Prostate gland (tissue), 2 donors: ENCODE measurements around the gene FAM43B. TPM values are rescaled to one million over a fixed set of nuclear protein-coding genes. Genes with fewer than 3 reads are reported as not detected.
A peak's percentile ranks its signal among the peaks of the same experiment; 100 is the strongest.
"Not testable (repeated sequence)": the region's sequence is repeated elsewhere in the genome, so short reads cannot be mapped to it uniquely, and the experiment has no call there.

Source experiments
- DNase-seq: peaks from one replicate; pipeline ENCODE4 v3.0.0-alpha.2; 2019; ENCODE audit warnings: low spot score
- H3K27ac ChIP-seq, 2 donors: fragments of 200-600 bp; sonication (generic); 2 replicates each; pipeline ENCODE4 v1.5.1; 2017 to 2019
- H3K27me3 ChIP-seq: fragments of 200-600 bp; sonication (generic); replicated peaks from 2 replicates; pipeline ENCODE4 v1.5.1; 2019; ENCODE audit not compliant: insufficient read depth
- H3K36me3 ChIP-seq, 2 donors: fragments of 200-600 bp; sonication (generic); 1 replicate in 1 of 2; 2 replicates in 1 of 2; pipeline versions ENCODE4 v1.5.1 to v1.8.1; 2017 to 2019
- H3K4me1 ChIP-seq: fragments of 200-600 bp; sonication (generic); replicated peaks from 2 replicates; pipeline ENCODE4 v1.5.1; 2019
- H3K4me3 ChIP-seq, 2 donors: fragments of 200-600 bp; sonication (generic); 2 replicates each; pipeline ENCODE4 v1.5.1; 2017 to 2019
- H3K9me3 ChIP-seq: fragments of 200-600 bp; sonication (generic); 2 replicates; pipeline ENCODE4 v1.5.1; 2017
- POLR2A ChIP-seq: fragments of 450-650 bp; IDR thresholded peaks from one replicate; pipeline ENCODE4 v1.6.1; 2016; ENCODE audit warnings: antibody characterized with exemption, mild to moderate bottlenecking
- POLR2AphosphoS5 ChIP-seq: sonication (generic); formaldehyde crosslinking; IDR thresholded peaks from one replicate; pipeline ENCODE4 v1.6.1; 2017; ENCODE audit warnings: antibody characterized with exemption
- WGBS: methylation state at CpG from one replicate; pipeline ENCODE4 v1.1.5; 2018; 5-methylcytosine and 5-hydroxymethylcytosine counted together
- intact Hi-C: fragments of 100-400 bp; cut with DNase I; formaldehyde crosslinking; loops from one replicate; pipeline ENCODE4 v1.14.2; 2022
- total RNA-seq, 2 donors: library from RNA; depleted of rRNA; stranded (reverse); fragments of >200 nt; gene quantifications; one replicate each; pipeline ENCODE4 v1.1.0, GENCODE V29; 2016
- TF ChIP-seq, protein P1 (sequence below), 4 experiments: fragments of 200-600 bp in 2 of 4; fragments of 450-650 bp in 2 of 4; sonication (generic) in 2 of 4; IDR thresholded peaks; 1 replicate in 3 of 4; 2 replicates in 1 of 4; pipeline ENCODE4 v1.5.1; 2016 to 2019; ENCODE audit warnings: antibody characterized with exemption in 4 of 4, mild to moderate bottlenecking in 2 of 4, moderate library complexity in 2 of 4

FAM43B gene
- total RNA-seq, 2 donors from 2014 or later: 0.68 to 0.85 TPM

DNA sequence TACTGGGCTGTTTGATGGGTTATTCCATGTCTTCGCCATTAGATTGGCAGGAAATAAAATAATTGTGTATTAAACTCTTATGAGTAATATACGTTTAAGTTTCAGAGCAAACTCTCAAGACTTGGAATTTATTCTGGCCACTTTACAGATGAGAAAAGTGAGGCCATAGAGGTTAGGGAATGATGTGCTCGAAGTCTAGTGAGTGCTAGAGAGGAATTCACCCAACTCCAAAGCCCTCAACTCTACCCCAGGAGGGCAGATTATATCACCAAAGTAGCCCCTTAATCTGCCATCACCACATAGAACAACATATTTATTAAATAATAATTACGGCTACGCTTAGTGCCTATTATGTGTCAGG lies 44.0 kb upstream of the FAM43B start:
- no peak for DNase-seq
- H3K36me3 ChIP-seq: no peaks in the 10 kb centered on the region
- WGBS: 62% methylated on average over 5 of the region's 5 CpGs
- TF ChIP-seq, protein P1, sequence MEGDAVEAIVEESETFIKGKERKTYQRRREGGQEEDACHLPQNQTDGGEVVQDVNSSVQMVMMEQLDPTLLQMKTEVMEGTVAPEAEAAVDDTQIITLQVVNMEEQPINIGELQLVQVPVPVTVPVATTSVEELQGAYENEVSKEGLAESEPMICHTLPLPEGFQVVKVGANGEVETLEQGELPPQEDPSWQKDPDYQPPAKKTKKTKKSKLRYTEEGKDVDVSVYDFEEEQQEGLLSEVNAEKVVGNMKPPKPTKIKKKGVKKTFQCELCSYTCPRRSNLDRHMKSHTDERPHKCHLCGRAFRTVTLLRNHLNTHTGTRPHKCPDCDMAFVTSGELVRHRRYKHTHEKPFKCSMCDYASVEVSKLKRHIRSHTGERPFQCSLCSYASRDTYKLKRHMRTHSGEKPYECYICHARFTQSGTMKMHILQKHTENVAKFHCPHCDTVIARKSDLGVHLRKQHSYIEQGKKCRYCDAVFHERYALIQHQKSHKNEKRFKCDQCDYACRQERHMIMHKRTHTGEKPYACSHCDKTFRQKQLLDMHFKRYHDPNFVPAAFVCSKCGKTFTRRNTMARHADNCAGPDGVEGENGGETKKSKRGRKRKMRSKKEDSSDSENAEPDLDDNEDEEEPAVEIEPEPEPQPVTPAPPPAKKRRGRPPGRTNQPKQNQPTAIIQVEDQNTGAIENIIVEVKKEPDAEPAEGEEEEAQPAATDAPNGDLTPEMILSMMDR (IDR thresholded peaks at IDR 0.05): no peak
- no peak for TF ChIP-seq POLR2AphosphoS5
- TF ChIP-seq POLR2A: no peak
- H3K4me3 ChIP-seq: peak overlapping the region; percentile 70 to 80
- H3K4me1 ChIP-seq: peaks cover 7% of the 10 kb centered on the region
- H3K9me3 ChIP-seq: no peaks in the 10 kb centered on the region
- H3K27ac ChIP-seq: peak overlapping the region; percentile 74 to 76
- intact Hi-C loops: no loop called here
- no peaks in the 10 kb centered on the region for H3K27me3 ChIP-seq

DNA sequence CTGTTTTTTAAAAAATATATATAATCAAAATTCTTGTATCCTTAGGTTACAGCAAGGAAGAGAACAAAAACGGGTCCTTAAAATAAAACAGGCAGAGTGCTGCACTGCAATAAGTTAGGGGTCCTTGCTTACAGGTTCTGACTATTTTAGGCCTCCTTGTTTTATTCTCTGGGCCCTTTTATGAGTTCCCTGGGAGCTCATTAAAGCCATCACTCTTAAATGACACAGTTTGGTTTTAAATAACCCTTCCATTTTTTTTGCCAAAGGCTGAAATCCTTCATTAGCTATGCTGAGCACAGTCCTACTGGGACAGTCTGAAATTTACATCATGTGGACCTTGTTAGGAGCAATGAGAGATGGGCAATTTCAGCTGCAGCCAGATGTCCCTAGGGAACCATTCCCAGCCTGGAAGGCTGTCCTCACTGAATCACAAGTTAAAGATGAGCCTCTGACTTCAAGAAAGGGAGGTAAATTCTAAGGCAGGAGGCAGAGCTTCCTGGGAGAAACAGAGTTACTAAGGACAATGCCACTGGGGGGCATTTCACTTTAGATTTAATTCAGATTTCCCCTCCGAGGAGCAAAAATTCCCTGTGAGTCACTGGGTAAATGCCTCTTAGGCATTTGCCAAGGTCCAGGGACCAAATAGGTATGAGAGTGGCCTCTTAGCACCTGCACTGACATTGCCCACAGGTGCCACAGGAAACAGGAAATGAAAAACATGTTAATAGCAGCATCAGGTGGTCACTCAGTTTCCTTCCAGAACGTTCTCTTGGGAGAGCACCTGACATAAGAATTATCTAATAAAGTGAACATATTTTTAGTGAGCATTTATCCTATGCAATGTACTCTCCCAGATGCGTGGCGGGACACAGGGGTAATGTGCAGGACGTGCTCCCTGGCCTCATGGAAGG lies 40.6 kb upstream of the FAM43B start:
- no peak overlapping the region for H3K4me3 ChIP-seq
- no peaks in the 10 kb centered on the region for H3K9me3 ChIP-seq
- peaks cover 6% of the 10 kb centered on the region for H3K4me1 ChIP-seq
- TF ChIP-seq, protein P1 (IDR thresholded peaks at IDR 0.05): no peak
- no peak for TF ChIP-seq POLR2A
- TF ChIP-seq POLR2AphosphoS5: no peak
- no peaks in the 10 kb centered on the region for H3K27me3 ChIP-seq
- intact Hi-C loops: no loop called here
- no peak for DNase-seq
- WGBS: 60% methylated on average over 6 of the region's 6 CpGs
- no peak overlapping the region for H3K27ac ChIP-seq
- no peaks in the 10 kb centered on the region for H3K36me3 ChIP-seq

DNA sequence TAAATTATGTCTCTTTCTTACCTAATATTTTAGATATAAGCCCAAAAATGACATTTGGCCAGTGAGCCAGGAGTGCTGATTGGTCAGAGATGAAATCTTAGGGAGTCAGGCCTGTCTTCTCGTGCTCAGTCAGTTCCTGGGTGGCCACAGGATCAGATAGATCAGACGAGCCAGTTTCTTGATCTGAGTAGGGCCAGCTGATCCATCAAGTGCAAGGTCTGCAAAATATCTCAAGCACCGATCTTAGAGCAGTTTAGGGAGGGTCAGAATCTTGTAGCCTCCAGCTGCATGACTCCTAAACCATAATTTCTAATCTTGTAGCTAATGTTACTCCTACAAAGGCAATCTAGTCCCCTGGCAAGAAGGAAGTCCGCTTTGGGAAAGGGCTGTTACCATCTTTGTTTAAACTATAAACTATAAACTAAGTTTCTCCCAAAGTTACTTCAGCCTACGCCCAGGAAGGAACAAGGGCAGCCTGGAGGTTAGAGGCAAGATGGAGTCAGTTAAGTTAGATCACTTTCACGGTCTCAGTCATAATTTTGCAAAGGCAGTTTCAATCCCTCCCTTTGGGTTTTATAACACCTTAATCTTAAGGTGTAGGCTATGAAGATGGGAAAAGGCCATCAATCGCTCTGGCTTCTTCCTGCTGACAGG lies 32.6 kb upstream of the FAM43B start:
- DNase-seq, H3K27ac ChIP-seq, H3K9me3 ChIP-seq, H3K4me1 ChIP-seq, H3K27me3 ChIP-seq, intact Hi-C loops, H3K36me3 ChIP-seq, H3K4me3 ChIP-seq: not testable (repeated sequence)
- WGBS: 44% methylated on average over 7 of the region's 7 CpGs

DNA sequence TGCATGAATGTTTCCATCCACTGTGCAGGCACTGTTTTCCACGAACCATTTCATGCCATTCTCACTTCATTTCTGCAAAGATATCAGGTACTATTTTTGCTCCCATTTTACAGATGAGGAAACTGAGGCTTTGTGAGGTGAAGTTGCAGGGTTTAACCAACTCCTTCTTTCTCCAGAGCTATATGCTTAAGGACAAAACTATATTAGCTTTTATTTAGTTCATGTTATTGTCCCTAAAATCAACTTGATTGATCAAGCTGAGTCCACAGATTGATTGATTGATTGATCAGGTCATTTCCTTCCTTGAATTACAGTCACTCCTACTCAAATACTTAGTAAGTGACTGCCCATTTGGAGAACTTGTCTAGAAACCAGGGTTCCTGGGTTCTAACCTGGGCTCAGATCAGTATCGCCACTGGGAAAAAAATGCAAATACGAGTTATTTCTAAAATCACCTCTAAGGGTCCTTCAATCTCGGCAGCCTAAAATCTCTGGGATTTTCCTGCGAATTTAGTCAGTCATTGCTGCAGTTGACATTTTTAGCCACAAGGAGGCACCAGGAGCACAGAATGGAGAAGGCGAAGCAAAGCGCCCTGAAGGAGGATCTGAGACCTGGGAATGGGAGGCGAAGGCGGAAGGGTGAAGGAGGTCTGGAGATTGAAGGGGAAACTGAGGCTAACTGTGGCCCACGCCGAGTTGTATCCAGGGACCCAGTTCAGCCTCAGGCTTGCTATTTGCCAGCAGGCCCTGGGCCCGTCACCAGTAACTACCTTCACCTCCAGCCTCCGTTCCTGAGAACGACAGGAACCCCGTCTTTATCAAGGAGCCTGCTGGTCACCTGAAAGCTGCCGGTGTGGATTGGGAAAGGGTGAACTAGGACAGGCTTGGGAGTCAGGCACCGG lies 30.2 kb upstream of the FAM43B start:
- DNase-seq: peak; percentile 71

More for the DNA sequence above, 30.2 kb upstream of the FAM43B start:
- H3K9me3 ChIP-seq: no peaks in the 10 kb centered on the region
- peak; percentile 24 for TF ChIP-seq POLR2AphosphoS5
- TF ChIP-seq, protein P1 (IDR thresholded peaks at IDR 0.05): peak; percentile 63 to 89 (median 83)
- no peak for TF ChIP-seq POLR2A
- H3K4me1 ChIP-seq: no peaks in the 10 kb centered on the region
- no peaks in the 10 kb centered on the region for H3K36me3 ChIP-seq
- H3K4me3 ChIP-seq: no peak overlapping the region
- intact Hi-C loops: loop anchor here (2.0 kb wide), 1 partner anchor 113 kb away; no protein-coding TSS in a partner anchor
- WGBS: 20% methylated on average over 17 of the region's 17 CpGs
- no peak overlapping the region for H3K27ac ChIP-seq
- no peaks in the 10 kb centered on the region for H3K27me3 ChIP-seq
